GM12873 (cell line): ENCODE results near the gene KIF17.

Experiments
- CTCF ChIP-seq: IDR thresholded peaks from 2 replicates; pipeline ENCODE4 v1.5.1; 2012; ENCODE audit warnings: low read depth, mild to moderate bottlenecking, moderate library complexity, low read length, control low read depth; ENCODE audit not compliant: insufficient read depth; ENCODE audit errors: missing control alignments

KIF17 gene

GRCh38 chr1:20666804-20667203 lies 51.0 kb downstream of the KIF17 start:
- TF ChIP-seq CTCF = no peak

- no peak for TF ChIP-seq CTCF
Measured at GRCh38 chr1:20666146-20666545, 51.7 kb downstream of the KIF17 start.

- no peak for TF ChIP-seq CTCF
Measured at GRCh38 chr1:20665726-20666125, 52.1 kb downstream of the KIF17 start.

- no peak for TF ChIP-seq CTCF
Measured at GRCh38 chr1:20663969-20664715, 53.7 kb downstream of the KIF17 start.

GRCh38 chr1:20663365-20663764 lies 54.4 kb downstream of the KIF17 start:
- TF ChIP-seq CTCF = no peak

GRCh38 chr1:20662110-20662475 lies 55.7 kb downstream of the KIF17 start:
- no peak for TF ChIP-seq CTCF

GRCh38 chr1:20661207-20662109 lies 56.3 kb downstream of the KIF17 start, which contains the start of gene DDOST:
DDOST (minus strand) TSS chr1:20661369; CDS start chr1:20661350, 19 bp downstream.
- peak; percentile 49 for TF ChIP-seq CTCF
